ENCODE data around the gene TGM1.
A peak's percentile ranks its signal among the peaks of the same experiment; 100 is the strongest.

Gene TGM1

GRCh38 chr14:24298892-24299254 lies 35.9 kb upstream of the TGM1 start:
- H3K4me3 ChIP-seq (ENCODE audit: control insufficient read depth, low read depth, low read length), result peak overlapping the region; percentile 97
- no peak for TF ChIP-seq CTCF (conservative IDR thresholded peaks at IDR 0.05; ENCODE audit: control insufficient read depth, insufficient read depth, low read depth, low read length)
- DNase-seq (ENCODE audit: low read depth), result peak; percentile 76

GRCh38 chr14:24297190-24297964 lies 34.4 kb upstream of the TGM1 start:
- no peak overlapping the region for H3K4me3 ChIP-seq (ENCODE audit: control insufficient read depth, low read depth, low read length)
- TF ChIP-seq CTCF (conservative IDR thresholded peaks at IDR 0.05; ENCODE audit: control insufficient read depth, insufficient read depth, low read depth, low read length), result peak; percentile 38
- peak; percentile 20 for DNase-seq (ENCODE audit: low read depth)

GRCh38 chr14:24296341-24297157 lies 33.6 kb upstream of the TGM1 start:
- H3K4me3 ChIP-seq (ENCODE audit: control insufficient read depth, low read depth, low read length), result no peak overlapping the region
- peak; percentile 96 for DNase-seq (ENCODE audit: low read depth)
- peak; percentile 82 for TF ChIP-seq CTCF (conservative IDR thresholded peaks at IDR 0.05; ENCODE audit: control insufficient read depth, insufficient read depth, low read depth, low read length)

GRCh38 chr14:24293525-24293924 lies 30.5 kb upstream of the TGM1 start:
- H3K4me3 ChIP-seq (ENCODE audit: control insufficient read depth, low read depth, low read length), result no peak overlapping the region
- no peak for TF ChIP-seq CTCF (conservative IDR thresholded peaks at IDR 0.05; ENCODE audit: control insufficient read depth, insufficient read depth, low read depth, low read length)
- no peak for DNase-seq (ENCODE audit: low read depth)

- no peak for TF ChIP-seq CTCF (conservative IDR thresholded peaks at IDR 0.05; ENCODE audit: control insufficient read depth, insufficient read depth, low read depth, low read length)
- DNase-seq (ENCODE audit: low read depth), result no peak
- no peak overlapping the region for H3K4me3 ChIP-seq (ENCODE audit: control insufficient read depth, low read depth, low read length)
Observed at GRCh38 chr14:24292118-24292807, 29.3 kb upstream of the TGM1 start.

GRCh38 chr14:24291446-24292117 lies 28.6 kb upstream of the TGM1 start:
- no peak overlapping the region for H3K4me3 ChIP-seq (ENCODE audit: control insufficient read depth, low read depth, low read length)
- no peak for DNase-seq (ENCODE audit: low read depth)
- no peak for TF ChIP-seq CTCF (conservative IDR thresholded peaks at IDR 0.05; ENCODE audit: control insufficient read depth, insufficient read depth, low read depth, low read length)

Measured in fibroblast of mammary gland (primary cell).